ENCODE results near the gene MC1R.
A peak's percentile ranks its signal among the peaks of the same experiment; 100 is the strongest.

The MC1R gene

GRCh38 chr16:89893642-89894548 lies 24.8 kb upstream of the MC1R start:
- intact Hi-C loops (cut with DNase I), result no loop called here
- DNase-seq, result no peak

- intact Hi-C loops (cut with DNase I), result no loop called here
- no peak for DNase-seq
These were observed 23.0 kb upstream of the MC1R start for GRCh38 chr16:89895482-89896250.

- intact Hi-C loops (cut with DNase I), result no loop called here
- no peak for DNase-seq
These were observed 21.5 kb upstream of the MC1R start for GRCh38 chr16:89897204-89897603.

- intact Hi-C loops (cut with DNase I), result no loop called here
- DNase-seq, result peak in 3 of 42 donors; percentile 23 to 47 (median 33)
These were observed 20.3 kb upstream of the MC1R start for GRCh38 chr16:89898201-89898967.

- intact Hi-C loops (cut with DNase I), result no loop called here
- DNase-seq, result peak in 31 of 42 donors; percentile 25 to 85 (median 63)
These were observed 18.7 kb upstream of the MC1R start for GRCh38 chr16:89899879-89900481.

GRCh38 chr16:89900885-89901284 lies 17.8 kb upstream of the MC1R start:
- DNase-seq, result no peak
- intact Hi-C loops (cut with DNase I), result no loop called here

- intact Hi-C loops (cut with DNase I), result no loop called here
- no peak for DNase-seq
These were observed 15.7 kb upstream of the MC1R start for GRCh38 chr16:89902980-89903379.

- intact Hi-C loops (cut with DNase I), result no loop called here
- DNase-seq, result no peak
These were observed 14.7 kb upstream of the MC1R start for GRCh38 chr16:89903908-89904515.

GRCh38 chr16:89904606-89905510 lies 13.8 kb upstream of the MC1R start:
- intact Hi-C loops (cut with DNase I), result no loop called here
- no peak for DNase-seq

- intact Hi-C loops (cut with DNase I), result no loop called here
- DNase-seq, result no peak
These were observed 13.0 kb upstream of the MC1R start for GRCh38 chr16:89905511-89906139.

- peak in 1 of 42 donors; percentile 25 for DNase-seq
- intact Hi-C loops (cut with DNase I), result no loop called here
These were observed 12.3 kb upstream of the MC1R start for GRCh38 chr16:89906140-89907025.

GRCh38 chr16:89907055-89907814 lies 11.4 kb upstream of the MC1R start:
- DNase-seq, result no peak
- intact Hi-C loops (cut with DNase I), result no loop called here

GRCh38 chr16:89908236-89908635 lies 10.4 kb upstream of the MC1R start:
- intact Hi-C loops (cut with DNase I), result no loop called here
- no peak for DNase-seq

GRCh38 chr16:89909777-89910716 lies 8.6 kb upstream of the MC1R start:
- intact Hi-C loops (cut with DNase I), result no loop called here

More at GRCh38 chr16:89909777-89910716, 8.6 kb upstream of the MC1R start:
- peak; percentile 74 to 94 (median 88) for DNase-seq
